Mesenchymal stem cell (in vitro differentiated cells and primary cell): Measurements from ENCODE around the gene ETV6.

Source experiments
- DNase-seq: peaks from one replicate; pipeline ENCODE4 v3.0.0-alpha.2; 2013
- H2AFZ ChIP-seq: one replicate; pipeline ENCODE4 v1.6.1; 2013; ENCODE audit warnings: low read depth, mild to moderate bottlenecking, control low read depth, inconsistent platforms, low read length, moderate library complexity
- H2AK5ac ChIP-seq: 2 replicates; pipeline ENCODE4 v1.6.1; 2013; ENCODE audit warnings: low read length, moderate library complexity, mild to moderate bottlenecking, inconsistent platforms; ENCODE audit not compliant: severe bottlenecking
- H2BK120ac ChIP-seq: one replicate; pipeline ENCODE4 v1.6.1; 2013; ENCODE audit warnings: low read depth, mild to moderate bottlenecking, inconsistent platforms, low read length, moderate library complexity
- H2BK12ac ChIP-seq, 2 experiments: one replicate each; pipeline ENCODE4 v1.6.1; 2013; ENCODE audit warnings: inconsistent platforms in 2 of 2, low read length in 2 of 2, mild to moderate bottlenecking in 2 of 2, moderate library complexity in 2 of 2, control low read depth in 1 of 2
- H2BK15ac ChIP-seq: one replicate; pipeline ENCODE4 v1.6.1; 2013; ENCODE audit warnings: mild to moderate bottlenecking, low read depth, inconsistent platforms; ENCODE audit not compliant: poor library complexity, severe bottlenecking
- H2BK5ac ChIP-seq: 2 replicates; pipeline ENCODE4 v1.6.1; 2013; ENCODE audit warnings: low read depth, mild to moderate bottlenecking, low read length, control low read depth, inconsistent platforms; ENCODE audit not compliant: poor library complexity, severe bottlenecking
- H3K14ac ChIP-seq, 2 experiments: one replicate each; pipeline ENCODE4 v1.6.1; 2013; ENCODE audit warnings: inconsistent platforms in 2 of 2, low read length in 2 of 2, control low read depth in 1 of 2, mild to moderate bottlenecking in 1 of 2, moderate library complexity in 1 of 2
- H3K18ac ChIP-seq, 2 experiments: one replicate each; pipeline ENCODE4 v1.6.1; 2013; ENCODE audit warnings: inconsistent platforms in 2 of 2, low read length in 2 of 2, control low read depth in 1 of 2, low read depth in 1 of 2, mild to moderate bottlenecking in 1 of 2
- H3K23ac ChIP-seq, 2 experiments: one replicate each; pipeline ENCODE4 v1.6.1; 2013; ENCODE audit warnings: inconsistent platforms in 2 of 2, low read length in 2 of 2, mild to moderate bottlenecking in 2 of 2, moderate library complexity in 2 of 2, control low read depth in 1 of 2
- H3K27ac ChIP-seq: 2 replicates; pipeline ENCODE4 v1.5.1; 2013; ENCODE audit warnings: mild to moderate bottlenecking, moderate library complexity, low read length, control low read depth, inconsistent platforms; ENCODE audit not compliant: poor library complexity, severe bottlenecking
- H3K27me3 ChIP-seq, 2 experiments: 2 replicates each; pipeline versions ENCODE4 v1.6.1 to v1.7.0; 2013; ENCODE audit warnings: low read length in 2 of 2, mild to moderate bottlenecking in 2 of 2, moderate library complexity in 2 of 2, control low read depth in 1 of 2, inconsistent platforms in 1 of 2; ENCODE audit not compliant: control insufficient read depth in 1 of 2, insufficient read depth in 1 of 2
- H3K36me3 ChIP-seq, 2 experiments: 2 replicates each; pipeline versions ENCODE4 v1.6.1 to v1.7.0; 2013; ENCODE audit warnings: low read length in 2 of 2, control low read depth in 1 of 2, inconsistent platforms in 1 of 2, low read depth in 1 of 2, mild to moderate bottlenecking in 1 of 2; ENCODE audit not compliant: insufficient read depth in 2 of 2, control insufficient read depth in 1 of 2
- H3K4ac ChIP-seq, 2 experiments: one replicate each; pipeline ENCODE4 v1.6.1; 2013; ENCODE audit warnings: inconsistent platforms in 2 of 2, low read length in 2 of 2, mild to moderate bottlenecking in 2 of 2, moderate library complexity in 2 of 2, control low read depth in 1 of 2, low read depth in 1 of 2
- H3K4me1 ChIP-seq: 2 replicates; pipeline ENCODE4 v1.6.1; 2013; ENCODE audit warnings: low read depth, low read length, control low read depth; ENCODE audit not compliant: control insufficient read depth, insufficient read depth
- H3K4me2 ChIP-seq: 2 replicates; pipeline ENCODE4 v1.6.1; 2013; ENCODE audit warnings: low read length, mild to moderate bottlenecking, inconsistent platforms; ENCODE audit not compliant: poor library complexity, severe bottlenecking
- H3K4me3 ChIP-seq, 2 experiments: 2 replicates each; pipeline versions ENCODE4 v1.5.1 to v1.7.0; 2013; ENCODE audit warnings: low read length in 2 of 2, mild to moderate bottlenecking in 2 of 2, control low read depth in 1 of 2, low read depth in 1 of 2; ENCODE audit not compliant: insufficient read depth in 1 of 2
- H3K79me1 ChIP-seq: replicated peaks from 2 replicates; pipeline ENCODE4 v1.6.1; 2013; ENCODE audit warnings: mild to moderate bottlenecking, control low read depth, low read length, inconsistent platforms; ENCODE audit not compliant: poor library complexity, severe bottlenecking
- H3K9ac ChIP-seq: 2 replicates; pipeline ENCODE4 v1.7.0; 2013; ENCODE audit warnings: mild to moderate bottlenecking, low read length, moderate library complexity
- H3K9me3 ChIP-seq: 2 replicates; pipeline ENCODE4 v1.7.0; 2013; ENCODE audit warnings: mild to moderate bottlenecking, low read length; ENCODE audit not compliant: control insufficient read depth
- H4K8ac ChIP-seq: one replicate; pipeline ENCODE4 v1.6.1; 2013; ENCODE audit warnings: inconsistent platforms, mild to moderate bottlenecking, low read length, moderate library complexity
- H4K91ac ChIP-seq: one replicate; pipeline ENCODE4 v1.6.1; 2013; ENCODE audit warnings: mild to moderate bottlenecking, low read length, inconsistent platforms
- WGBS: methylation state at CpG from one replicate; pipeline ENCODE4 v1.1.7; 2013; ENCODE audit warnings: mixed read lengths; 5-methylcytosine and 5-hydroxymethylcytosine counted together

ETV6 gene

GRCh38 chr12:11656550-11656949 is 7.1 kb downstream of the ETV6 start:
- Histone ChIP-seq H3K9ac (no peak overlapping the region), H3K9me3 (no peaks in the 10 kb centered on the region), H3K4me3 (no peak overlapping the region), H2BK15ac (no peak overlapping the region), H3K27ac (peak overlapping the region; percentile 60), H3K14ac (no peak overlapping the region), H4K91ac (no peak overlapping the region), H3K4me1 (peaks cover 21% of the 10 kb centered on the region), H3K4ac (no peak overlapping the region), H3K4me2 (no peak overlapping the region), H3K36me3 (peaks cover 0 to 7% of the 10 kb centered on the region in 2 experiments), H4K8ac (no peak overlapping the region), H2AK5ac (peak overlapping the region; percentile 93), H3K27me3 (no peaks in the 10 kb centered on the region), H2BK12ac (no peak overlapping the region), H2BK5ac (no peak overlapping the region), H3K79me1 (peaks cover 5% of the 10 kb centered on the region), H2AFZ (no peak overlapping the region), H3K23ac (no peak overlapping the region), H2BK120ac (no peak overlapping the region), H3K18ac (no peak overlapping the region)
- 96% methylated on average over 4 of the region's 4 CpGs for WGBS
- no peak for DNase-seq

GRCh38 chr12:11657511-11657910 is 8.0 kb downstream of the ETV6 start:
- Histone ChIP-seq H2BK120ac (no peak overlapping the region), H3K27me3 (no peaks in the 10 kb centered on the region), H3K27ac (peak overlapping the region; percentile 41), H3K23ac (no peak overlapping the region), H2AK5ac (peak overlapping the region; percentile 94), H3K9ac (no peak overlapping the region), H3K9me3 (no peaks in the 10 kb centered on the region), H3K36me3 (peaks cover 0 to 12% of the 10 kb centered on the region in 2 experiments), H4K8ac (no peak overlapping the region), H2BK15ac (no peak overlapping the region), H3K79me1 (peaks cover 5% of the 10 kb centered on the region), H3K18ac (no peak overlapping the region), H3K4ac (peak overlapping the region in 1 of 2 experiments; percentile 7), H2BK5ac (no peak overlapping the region), H2BK12ac (peak overlapping the region in 1 of 2 experiments; percentile 38), H3K4me3 (no peak overlapping the region), H3K4me2 (no peak overlapping the region), H4K91ac (no peak overlapping the region), H2AFZ (no peak overlapping the region), H3K4me1 (peaks cover 23% of the 10 kb centered on the region), H3K14ac (no peak overlapping the region)
- 77% methylated on average over 6 of the region's 6 CpGs for WGBS
- no peak for DNase-seq

- Histone ChIP-seq H3K27ac (peak overlapping the region; percentile 75), H4K8ac (no peak overlapping the region)
Measured at GRCh38 chr12:11658791-11659190, 9.3 kb downstream of the ETV6 start.

GRCh38 chr12:11660624-11661023 is 11.2 kb downstream of the ETV6 start:
- Histone ChIP-seq H2BK12ac (no peak overlapping the region), H2BK15ac (no peak overlapping the region), H3K4ac (no peak overlapping the region), H3K9ac (no peak overlapping the region), H3K79me1 (peaks cover 8% of the 10 kb centered on the region), H4K91ac (no peak overlapping the region), H3K9me3 (no peaks in the 10 kb centered on the region), H3K27me3 (no peaks in the 10 kb centered on the region), H3K4me1 (peaks cover 14% of the 10 kb centered on the region), H2AFZ (no peak overlapping the region), H2BK120ac (no peak overlapping the region), H2BK5ac (no peak overlapping the region), H2AK5ac (no peak overlapping the region), H3K27ac (no peak overlapping the region), H4K8ac (no peak overlapping the region), H3K36me3 (peaks cover 0 to 12% of the 10 kb centered on the region in 2 experiments), H3K4me2 (no peak overlapping the region), H3K18ac (no peak overlapping the region), H3K14ac (no peak overlapping the region), H3K4me3 (no peak overlapping the region), H3K23ac (peak overlapping the region in 1 of 2 experiments; percentile 73)
- DNase-seq, result no peak
- WGBS, result 100% methylated on average over 1 of the region's 1 CpG

More at GRCh38 chr12:11658791-11659190, 9.3 kb downstream of the ETV6 start:
- no peak overlapping the region for H2BK120ac ChIP-seq
- H2AFZ ChIP-seq, result no peak overlapping the region
- H3K18ac ChIP-seq, result no peak overlapping the region
- H2BK5ac ChIP-seq, result no peak overlapping the region
- no peak overlapping the region for H4K91ac ChIP-seq
- H3K4me3 ChIP-seq, result no peak overlapping the region
- H3K4me2 ChIP-seq, result no peak overlapping the region
- H2AK5ac ChIP-seq, result peak overlapping the region; percentile 5
- no peak overlapping the region for H2BK15ac ChIP-seq
- H3K27me3 ChIP-seq, result no peaks in the 10 kb centered on the region
- no peak overlapping the region for H3K4ac ChIP-seq
- DNase-seq, result peak; percentile 83
- H2BK12ac ChIP-seq, result no peak overlapping the region
- peaks cover 5% of the 10 kb centered on the region for H3K79me1 ChIP-seq
- H3K23ac ChIP-seq, result no peak overlapping the region
- peaks cover 0 to 12% of the 10 kb centered on the region in 2 experiments for H3K36me3 ChIP-seq
- WGBS, result 48% methylated on average over 2 of the region's 2 CpGs
- no peak overlapping the region for H3K9ac ChIP-seq
- H3K9me3 ChIP-seq, result no peaks in the 10 kb centered on the region
- no peak overlapping the region for H3K14ac ChIP-seq
- peaks cover 18% of the 10 kb centered on the region for H3K4me1 ChIP-seq
